ENCODE results near the gene HS6ST2.

HS6ST2 gene

DNA sequence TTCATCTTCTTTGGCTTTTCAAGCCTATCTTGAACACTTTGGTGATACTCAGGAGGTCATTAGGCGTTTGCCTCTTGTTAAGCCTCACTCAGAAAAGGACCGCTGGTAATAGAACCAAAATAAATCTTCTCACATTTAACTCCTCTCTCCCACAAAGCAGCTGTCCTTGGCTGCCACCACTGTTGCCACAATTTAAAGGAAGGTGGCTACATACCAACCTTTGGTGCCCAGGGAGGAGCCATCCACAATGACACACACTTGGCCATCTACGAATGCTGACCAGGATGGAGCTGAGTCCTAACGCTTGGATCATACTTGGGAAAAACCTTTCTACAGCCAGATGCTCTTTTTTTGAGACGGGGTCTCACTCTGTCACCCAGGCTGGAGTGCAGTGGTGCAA, 210.2 kb downstream of the HS6ST2 start:
- H3K79me2 ChIP-seq (ENCODE audit: insufficient read depth, low read length), result no peaks in the 10 kb centered on the region
- no peak overlapping the region for H2AFZ ChIP-seq (ENCODE audit: low read length)
- TF ChIP-seq, protein P1, sequence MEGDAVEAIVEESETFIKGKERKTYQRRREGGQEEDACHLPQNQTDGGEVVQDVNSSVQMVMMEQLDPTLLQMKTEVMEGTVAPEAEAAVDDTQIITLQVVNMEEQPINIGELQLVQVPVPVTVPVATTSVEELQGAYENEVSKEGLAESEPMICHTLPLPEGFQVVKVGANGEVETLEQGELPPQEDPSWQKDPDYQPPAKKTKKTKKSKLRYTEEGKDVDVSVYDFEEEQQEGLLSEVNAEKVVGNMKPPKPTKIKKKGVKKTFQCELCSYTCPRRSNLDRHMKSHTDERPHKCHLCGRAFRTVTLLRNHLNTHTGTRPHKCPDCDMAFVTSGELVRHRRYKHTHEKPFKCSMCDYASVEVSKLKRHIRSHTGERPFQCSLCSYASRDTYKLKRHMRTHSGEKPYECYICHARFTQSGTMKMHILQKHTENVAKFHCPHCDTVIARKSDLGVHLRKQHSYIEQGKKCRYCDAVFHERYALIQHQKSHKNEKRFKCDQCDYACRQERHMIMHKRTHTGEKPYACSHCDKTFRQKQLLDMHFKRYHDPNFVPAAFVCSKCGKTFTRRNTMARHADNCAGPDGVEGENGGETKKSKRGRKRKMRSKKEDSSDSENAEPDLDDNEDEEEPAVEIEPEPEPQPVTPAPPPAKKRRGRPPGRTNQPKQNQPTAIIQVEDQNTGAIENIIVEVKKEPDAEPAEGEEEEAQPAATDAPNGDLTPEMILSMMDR (IDR thresholded peaks at IDR 0.05; ENCODE audit: low read length), result no peak
- no peak for TF ChIP-seq EZH2 (IDR thresholded peaks at IDR 0.05; ENCODE audit: borderline replicate concordance, low read length)
- H3K27ac ChIP-seq (ENCODE audit: low read depth, low read length, poor library complexity, severe bottlenecking), result no peak overlapping the region
- H3K9me2 ChIP-seq (ENCODE audit: low read depth, low read length), result no peaks in the 10 kb centered on the region
- no peak overlapping the region for H3K9ac ChIP-seq (ENCODE audit: low read length)
- no peak overlapping the region for H3K4me2 ChIP-seq (ENCODE audit: low read length)
- H3K4me1 ChIP-seq (ENCODE audit: insufficient read depth, low read length, severe bottlenecking), result no peaks in the 10 kb centered on the region
- H3K4me3 ChIP-seq (ENCODE audit: low read depth, low read length, poor library complexity, severe bottlenecking), result no peak overlapping the region
- H3F3A ChIP-seq (ENCODE audit: insufficient read depth, low read length), result no peaks in the 10 kb centered on the region
- H3K27me3 ChIP-seq (ENCODE audit: insufficient read depth, low read length), result no peaks in the 10 kb centered on the region
- no peaks in the 10 kb centered on the region for H4K20me1 ChIP-seq (ENCODE audit: insufficient read depth, low read length)
- H3K9me3 ChIP-seq (ENCODE audit: low read length), result no peaks in the 10 kb centered on the region
- no peaks in the 10 kb centered on the region for H3K36me3 ChIP-seq (ENCODE audit: insufficient read depth, low read length)

GRCh38 chrX:132745593-132745992, 212.8 kb downstream of the HS6ST2 start:
- TF ChIP-seq, protein P1 (IDR thresholded peaks at IDR 0.05; ENCODE audit: low read length), result no peak
- TF ChIP-seq EZH2 (IDR thresholded peaks at IDR 0.05; ENCODE audit: borderline replicate concordance, low read length), result no peak
- H3K9me2 ChIP-seq (ENCODE audit: low read depth, low read length), result no peaks in the 10 kb centered on the region
- H3K9ac ChIP-seq (ENCODE audit: low read length), result no peak overlapping the region
- H4K20me1 ChIP-seq (ENCODE audit: insufficient read depth, low read length), result no peaks in the 10 kb centered on the region
- no peaks in the 10 kb centered on the region for H3F3A ChIP-seq (ENCODE audit: insufficient read depth, low read length)
- no peak overlapping the region for H3K27ac ChIP-seq (ENCODE audit: low read depth, low read length, poor library complexity, severe bottlenecking)
- H3K79me2 ChIP-seq (ENCODE audit: insufficient read depth, low read length), result no peaks in the 10 kb centered on the region
- H2AFZ ChIP-seq (ENCODE audit: low read length), result no peak overlapping the region
- H3K4me3 ChIP-seq (ENCODE audit: low read depth, low read length, poor library complexity, severe bottlenecking), result no peak overlapping the region
- H3K4me1 ChIP-seq (ENCODE audit: insufficient read depth, low read length, severe bottlenecking), result no peaks in the 10 kb centered on the region
- no peak overlapping the region for H3K4me2 ChIP-seq (ENCODE audit: low read length)
- no peaks in the 10 kb centered on the region for H3K27me3 ChIP-seq (ENCODE audit: insufficient read depth, low read length)
- H3K9me3 ChIP-seq (ENCODE audit: low read length), result no peaks in the 10 kb centered on the region
- no peaks in the 10 kb centered on the region for H3K36me3 ChIP-seq (ENCODE audit: insufficient read depth, low read length)

DNA sequence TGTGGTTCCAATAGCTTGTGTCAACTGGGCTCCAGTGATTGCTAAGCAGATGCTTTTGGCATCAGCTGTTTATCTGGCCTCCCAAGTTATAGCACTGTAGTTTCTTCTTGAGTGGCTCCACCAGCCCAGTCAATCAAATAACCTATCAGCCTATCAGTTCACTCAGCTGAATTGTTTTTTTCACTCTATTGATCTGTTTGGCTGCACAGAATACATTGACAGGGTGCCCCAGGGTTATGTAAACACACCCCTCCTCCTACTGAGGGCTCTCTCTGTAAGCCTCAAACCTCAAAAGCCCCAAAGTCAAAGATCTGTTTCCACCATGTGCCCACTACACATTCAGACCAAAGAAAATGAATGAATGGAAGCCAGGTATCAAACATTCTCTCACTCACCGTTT, 214.0 kb downstream of the HS6ST2 start:
- Histone ChIP-seq H3K4me2 (ENCODE audit: low read length) (no peak overlapping the region), H3K27me3 (ENCODE audit: insufficient read depth, low read length) (no peaks in the 10 kb centered on the region), H4K20me1 (ENCODE audit: insufficient read depth, low read length) (no peaks in the 10 kb centered on the region), H3K36me3 (ENCODE audit: insufficient read depth, low read length) (no peaks in the 10 kb centered on the region), H3K79me2 (ENCODE audit: insufficient read depth, low read length) (no peaks in the 10 kb centered on the region), H3K9me2 (ENCODE audit: low read depth, low read length) (no peaks in the 10 kb centered on the region), H3F3A (ENCODE audit: insufficient read depth, low read length) (no peaks in the 10 kb centered on the region), H3K4me3 (ENCODE audit: low read depth, low read length, poor library complexity, severe bottlenecking) (no peak overlapping the region), H3K9me3 (ENCODE audit: low read length) (no peaks in the 10 kb centered on the region), H3K9ac (ENCODE audit: low read length) (no peak overlapping the region), H2AFZ (ENCODE audit: low read length) (no peak overlapping the region), H3K27ac (ENCODE audit: low read depth, low read length, poor library complexity, severe bottlenecking) (no peak overlapping the region), H3K4me1 (ENCODE audit: insufficient read depth, low read length, severe bottlenecking) (no peaks in the 10 kb centered on the region)
- TF ChIP-seq, protein P1 (IDR thresholded peaks at IDR 0.05; ENCODE audit: low read length), result no peak
- no peak for TF ChIP-seq EZH2 (IDR thresholded peaks at IDR 0.05; ENCODE audit: borderline replicate concordance, low read length)
